Measurements from ENCODE around the gene RXRB.

Gene RXRB

GRCh38 chr6:33174784-33175183 is 25.7 kb downstream of the RXRB start:
- DNase-seq: no peak

GRCh38 chr6:33173535-33174180 is 26.8 kb downstream of the RXRB start:
- DNase-seq: no peak

- no peak for DNase-seq
Observed at GRCh38 chr6:33172688-33173534, 27.6 kb downstream of the RXRB start.

- DNase-seq: no peak
Observed at GRCh38 chr6:33171880-33172687, 28.4 kb downstream of the RXRB start.

- DNase-seq: no peak
Observed at GRCh38 chr6:33171016-33171879, 29.2 kb downstream of the RXRB start.

- no peak for DNase-seq
Observed at GRCh38 chr6:33170176-33171015, 30.1 kb downstream of the RXRB start.

GRCh38 chr6:33169291-33170175 is 30.9 kb downstream of the RXRB start:
- no peak for DNase-seq

- DNase-seq: no peak
Observed at GRCh38 chr6:33168639-33169038, 31.8 kb downstream of the RXRB start.

- no peak for DNase-seq
Observed at GRCh38 chr6:33168284-33168601, 32.2 kb downstream of the RXRB start.

GRCh38 chr6:33167374-33168283 is 32.8 kb downstream of the RXRB start:
- no peak for DNase-seq

GRCh38 chr6:33166811-33167210 is 33.7 kb downstream of the RXRB start:
- DNase-seq: no peak

GRCh38 chr6:33166363-33166762 is 34.1 kb downstream of the RXRB start:
- DNase-seq: no peak

- no peak for DNase-seq
Observed at GRCh38 chr6:33165581-33166258, 34.7 kb downstream of the RXRB start.

GRCh38 chr6:33164665-33165373 is 35.6 kb downstream of the RXRB start:
- DNase-seq: no peak

GRCh38 chr6:33164176-33164575 is 36.3 kb downstream of the RXRB start:
- DNase-seq: no peak

- no peak for DNase-seq
Observed at GRCh38 chr6:33163540-33163939, 36.9 kb downstream of the RXRB start.

GRCh38 chr6:33161354-33162331 is 38.8 kb downstream of the RXRB start:
- DNase-seq: no peak
